HL-60 (cell line): Measurements from ENCODE around the gene CCDC93.

Experiments
- DNase-seq, 2 experiments: peaks; one replicate each; pipeline ENCODE4 v3.0.0-alpha.2; 2010 to 2020; ENCODE audit warnings: low read depth in 1 of 2, low spot score in 1 of 2
- H3K27ac ChIP-seq: fragments of 250-450 bp; sonication (Bioruptor Pico); replicated peaks from 2 replicates; pipeline ENCODE4 v1.5.1; 2020; ENCODE audit warnings: mild to moderate bottlenecking, moderate library complexity
- H3K27me3 ChIP-seq: fragments of 250-450 bp; sonication (Bioruptor Pico); 2 replicates; pipeline ENCODE4 v1.5.1; 2021; ENCODE audit warnings: mild to moderate bottlenecking, moderate library complexity; ENCODE audit not compliant: insufficient read depth, poor library complexity, severe bottlenecking
- H3K4me3 ChIP-seq: replicated peaks from 2 replicates; pipeline ENCODE4 v1.5.1; 2011; ENCODE audit warnings: mild to moderate bottlenecking, control low read depth, low read length; ENCODE audit not compliant: insufficient read depth
- CTCF ChIP-seq: IDR thresholded peaks from one replicate; pipeline ENCODE4 v1.5.1; 2011; ENCODE audit warnings: low read length, control low read depth, inconsistent platforms; ENCODE audit not compliant: insufficient read depth
- GABPA ChIP-seq: IDR thresholded peaks from 2 replicates; pipeline ENCODE4 v1.6.1; 2012; ENCODE audit warnings: low read depth
- POLR2AphosphoS5 ChIP-seq: IDR thresholded peaks from 2 replicates; pipeline ENCODE4 v1.6.1; 2012; ENCODE audit warnings: low read depth
- REST ChIP-seq: IDR thresholded peaks from 2 replicates; pipeline ENCODE4 v1.6.1; 2012; ENCODE audit warnings: low read depth; ENCODE audit not compliant: insufficient replicate concordance
- SPI1 ChIP-seq: IDR thresholded peaks from 2 replicates; pipeline ENCODE4 v1.6.1; 2012; ENCODE audit warnings: low read depth, mild to moderate bottlenecking, borderline replicate concordance

CCDC93 gene

GRCh38 chr2:117918608-117919007 is 95.3 kb downstream of the CCDC93 start:
- H3K4me3 ChIP-seq, result no peak overlapping the region
- TF ChIP-seq SPI1 (no peak), CTCF (no peak), GABPA (no peak), REST (no peak), POLR2AphosphoS5 (no peak)
- H3K27ac ChIP-seq, result no peak overlapping the region
- no peak for DNase-seq
- H3K27me3 ChIP-seq, result no peaks in the 10 kb centered on the region

DNA sequence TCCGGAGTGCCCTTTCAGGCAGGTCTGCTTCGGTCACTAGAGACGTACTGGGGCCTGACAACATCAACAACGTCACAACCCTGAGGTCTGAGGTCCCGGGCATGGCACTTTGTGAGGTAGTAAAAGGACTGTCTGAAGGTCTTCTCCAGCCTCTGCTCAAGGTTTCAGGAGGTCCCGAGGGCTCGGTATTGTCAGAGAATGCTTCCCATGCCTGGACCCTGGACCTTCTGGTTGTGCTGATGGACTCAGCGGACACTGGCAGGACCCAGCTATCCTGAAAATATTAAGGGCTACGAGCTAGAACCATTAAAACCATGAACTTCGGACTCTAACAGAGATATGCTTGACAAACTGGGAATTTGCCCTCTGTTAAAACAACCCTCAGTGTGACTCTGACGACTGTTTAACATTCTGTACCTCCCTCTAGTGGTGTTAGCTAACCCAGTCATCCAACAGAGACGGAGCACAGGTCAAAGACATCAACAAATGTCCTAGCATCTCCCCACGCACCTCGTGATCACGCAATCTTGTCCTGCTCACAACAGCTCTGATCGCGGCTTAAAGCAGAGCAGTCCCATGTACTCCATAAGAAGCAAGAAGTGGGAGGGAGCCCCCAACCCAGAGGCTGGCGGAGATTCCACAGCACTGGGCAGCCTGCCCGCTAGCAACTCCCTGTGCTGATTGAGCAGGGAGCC is 96.5 kb downstream of the CCDC93 start:
- H3K27ac ChIP-seq, result no peak overlapping the region
- H3K27me3 ChIP-seq, result no peaks in the 10 kb centered on the region
- no peak overlapping the region for H3K4me3 ChIP-seq
- DNase-seq, result no peak
- TF ChIP-seq REST (no peak), CTCF (no peak), GABPA (no peak), SPI1 (no peak), POLR2AphosphoS5 (no peak)

DNA sequence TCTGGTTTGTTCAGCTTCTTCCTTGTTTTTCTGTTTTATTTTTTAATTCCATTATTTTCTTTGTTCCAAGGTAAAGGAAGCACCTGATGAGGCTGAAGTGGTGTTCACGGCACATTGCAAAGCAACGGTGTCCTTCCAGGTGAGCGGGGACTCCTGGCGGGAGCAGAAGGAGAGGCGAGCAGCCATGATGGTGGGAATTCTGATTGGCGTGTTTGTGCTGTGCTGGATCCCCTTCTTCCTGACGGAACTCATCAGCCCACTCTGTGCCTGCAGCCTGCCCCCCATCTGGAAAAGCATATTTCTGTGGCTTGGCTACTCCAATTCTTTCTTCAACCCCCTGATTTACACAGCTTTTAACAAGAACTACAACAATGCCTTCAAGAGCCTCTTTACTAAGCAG is 110.9 kb downstream of the CCDC93 start:
- Histone ChIP-seq H3K27me3 (no peaks in the 10 kb centered on the region), H3K4me3 (no peak overlapping the region), H3K27ac (no peak overlapping the region)
- TF ChIP-seq REST (no peak), CTCF (no peak), GABPA (no peak), POLR2AphosphoS5 (no peak), SPI1 (no peak)
- DNase-seq, result no peak
